ENCODE data around the gene CGB2.
"Not testable (repeated sequence)": the region's sequence is repeated elsewhere in the genome, so short reads cannot be mapped to it uniquely, and the experiment has no call there.

Gene CGB2

GRCh38 chr19:49009828-49010227 lies 21.9 kb upstream of the CGB2 start:
- in situ Hi-C loops (cut with MboI; ENCODE audit: low sequenced_read_pairs) = no loop called here

GRCh38 chr19:49010453-49010852 lies 21.2 kb upstream of the CGB2 start:
- in situ Hi-C loops (cut with MboI; ENCODE audit: low sequenced_read_pairs) = no loop called here

- in situ Hi-C loops (cut with MboI; ENCODE audit: low sequenced_read_pairs) = no loop called here
These were observed 20.5 kb upstream of the CGB2 start for GRCh38 chr19:49011194-49011593.

GRCh38 chr19:49014123-49014869 lies 17.4 kb upstream of the CGB2 start:
- in situ Hi-C loops (cut with MboI; ENCODE audit: low sequenced_read_pairs) = no loop called here

GRCh38 chr19:49014870-49015255 lies 16.8 kb upstream of the CGB2 start:
- in situ Hi-C loops (cut with MboI; ENCODE audit: low sequenced_read_pairs) = no loop called here

- in situ Hi-C loops (cut with MboI; ENCODE audit: low sequenced_read_pairs) = no loop called here
These were observed 15.4 kb upstream of the CGB2 start for GRCh38 chr19:49016067-49016839.

GRCh38 chr19:49017041-49017665 lies 14.5 kb upstream of the CGB2 start, which contains the start of gene LHB:
Gene LHB (minus strand): TSS chr19:49017091. CDS start chr19:49017081, 10 bp downstream.
- in situ Hi-C loops (cut with MboI; ENCODE audit: low sequenced_read_pairs) = no loop called here

GRCh38 chr19:49017666-49018351 lies 13.9 kb upstream of the CGB2 start:
- in situ Hi-C loops (cut with MboI; ENCODE audit: low sequenced_read_pairs) = no loop called here

GRCh38 chr19:49018388-49019241 lies 13.1 kb upstream of the CGB2 start:
- in situ Hi-C loops (cut with MboI; ENCODE audit: low sequenced_read_pairs) = not testable (repeated sequence)

- in situ Hi-C loops (cut with MboI; ENCODE audit: low sequenced_read_pairs) = no loop called here
These were observed 12.3 kb upstream of the CGB2 start for GRCh38 chr19:49019242-49019932.

- in situ Hi-C loops (cut with MboI; ENCODE audit: low sequenced_read_pairs) = no loop called here
These were observed 11.3 kb upstream of the CGB2 start for GRCh38 chr19:49020342-49020741.

GRCh38 chr19:49020931-49021895 lies 10.5 kb upstream of the CGB2 start:
- in situ Hi-C loops (cut with MboI; ENCODE audit: low sequenced_read_pairs) = no loop called here

GRCh38 chr19:49022116-49022515 lies 9.6 kb upstream of the CGB2 start:
- in situ Hi-C loops (cut with MboI; ENCODE audit: low sequenced_read_pairs) = no loop called here

- in situ Hi-C loops (cut with MboI; ENCODE audit: low sequenced_read_pairs) = not testable (repeated sequence)
These were observed 7.5 kb upstream of the CGB2 start, which contains the start of gene CGB3 for GRCh38 chr19:49024233-49024632. Gene CGB3 (minus strand): TSS chr19:49024333. CDS start chr19:49023971, 362 bp downstream.

- in situ Hi-C loops (cut with MboI; ENCODE audit: low sequenced_read_pairs) = not testable (repeated sequence)
These were observed 6.6 kb upstream of the CGB2 start for GRCh38 chr19:49025088-49025487.

GRCh38 chr19:49025599-49025998 lies 6.1 kb upstream of the CGB2 start:
- in situ Hi-C loops (cut with MboI; ENCODE audit: low sequenced_read_pairs) = not testable (repeated sequence)

GRCh38 chr19:49028686-49029085 lies 3.0 kb upstream of the CGB2 start:
- in situ Hi-C loops (cut with MboI; ENCODE audit: low sequenced_read_pairs) = not testable (repeated sequence)

GRCh38 chr19:49029749-49030148 lies 1.9 kb upstream of the CGB2 start:
- in situ Hi-C loops (cut with MboI; ENCODE audit: low sequenced_read_pairs) = not testable (repeated sequence)
